Measurements from ENCODE around the gene RPRD1B. TPM values are rescaled to one million over a fixed set of nuclear protein-coding genes. Genes with fewer than 3 reads are reported as not detected.

RPRD1B gene
- total and polyA plus RNA-seq, 2 experiments from 2014 or later: 7.3 to 24.3 TPM

GRCh38 chr20:38075161-38075998 is 41.8 kb downstream of the RPRD1B start:
- no peak for ATAC-seq
- DNase-seq (ENCODE audit: low spot score): no peak
- no peaks in the 10 kb centered on the region for H3F3A ChIP-seq (replicated peaks; ENCODE audit: low read depth)
- H3K27me3 Mint-ChIP-seq (ENCODE audit: insufficient read depth, low read depth, poor library complexity): peaks cover 2% of the 10 kb centered on the region
- no peak overlapping the region for H3K4me3 ChIP-seq
- no peak overlapping the region for H3K4me2 ChIP-seq
- peaks cover 3% of the 10 kb centered on the region; the same call in 1 of the 2 replicates for H3K36me3 ChIP-seq (ENCODE audit: insufficient read depth)
- peaks cover 12% of the 10 kb centered on the region for H3K4me1 Mint-ChIP-seq
- H3K36me3 Mint-ChIP-seq (ENCODE audit: low read depth): peaks cover 52% of the 10 kb centered on the region
- H3K4me1 ChIP-seq (ENCODE audit: insufficient read depth): no peaks in the 10 kb centered on the region
- H3K9me2 ChIP-seq (ENCODE audit: insufficient read depth): no peaks in the 10 kb centered on the region
- no peak overlapping the region for H2AFZ ChIP-seq
- H3K27ac Mint-ChIP-seq: no peak overlapping the region
- TF ChIP-seq CTCF (conservative IDR thresholded peaks at IDR 0.05; ENCODE audit: low read depth in 2 of 2) (no peak), POLR2AphosphoS5 (IDR thresholded peaks at IDR 0.05; ENCODE audit: low read depth) (no peak), EZH2 (IDR thresholded peaks at IDR 0.05; ENCODE audit: low read depth, unreplicated experiment) (no peak), ZNF331 (CRISPR knock-in tag; IDR thresholded peaks at IDR 0.05; ENCODE audit: low read depth) (no peak), ZNF114 (CRISPR knock-in tag; IDR thresholded peaks at IDR 0.05) (no peak), CREB1 (CRISPR knock-in tag; IDR thresholded peaks at IDR 0.05; ENCODE audit: low read depth) (no peak), ETS1 (IDR thresholded peaks at IDR 0.05) (no peak), EZH2phosphoT487 (IDR thresholded peaks at IDR 0.05; ENCODE audit: unreplicated experiment) (no peak), ZNF462 (CRISPR knock-in tag; IDR thresholded peaks at IDR 0.05) (no peak), STAT1 (IDR thresholded peaks at IDR 0.05; ENCODE audit: unreplicated experiment) (no peak), JUNB (IDR thresholded peaks at IDR 0.05; ENCODE audit: unreplicated experiment) (no peak), NANOG (IDR thresholded peaks at IDR 0.05; ENCODE audit: borderline replicate concordance) (no peak), REST (IDR thresholded peaks at IDR 0.05; ENCODE audit: unreplicated experiment) (no peak)
- no peaks in the 10 kb centered on the region for H3K9me3 Mint-ChIP-seq
- no peaks in the 10 kb centered on the region for H3K27me3 ChIP-seq (ENCODE audit: insufficient read depth)
- H4K20me1 ChIP-seq (replicated peaks; ENCODE audit: insufficient read depth): peaks cover 27% of the 10 kb centered on the region
- peaks cover 38% of the 10 kb centered on the region for H3K79me2 ChIP-seq (replicated peaks; ENCODE audit: insufficient read depth)
- no peak overlapping the region for H3K4me3 Mint-ChIP-seq
- no peak overlapping the region for H3K27ac ChIP-seq (ENCODE audit: low read depth)
